GM23248 (cell line): ENCODE measurements around the gene CXADR. TPM values are rescaled to one million over a fixed set of nuclear protein-coding genes. Genes with fewer than 3 reads are reported as not detected.
A peak's percentile ranks its signal among the peaks of the same experiment; 100 is the strongest.

Experiments
- DNase-seq: peaks from one replicate; pipeline ENCODE4 v3.0.0-alpha.2; 2015
- H2AFZ ChIP-seq: fragments of 200-600 bp; sonication (generic); 2 replicates; pipeline ENCODE4 v1.6.1; 2016; ENCODE audit warnings: antibody characterized with exemption
- H3F3A ChIP-seq: fragments of 200-600 bp; sonication (generic); 2 replicates; pipeline ENCODE4 v1.6.1; 2016; ENCODE audit warnings: mild to moderate bottlenecking, antibody characterized with exemption, mixed run types; ENCODE audit not compliant: insufficient read depth
- H3K27ac ChIP-seq: fragments of 200-600 bp; sonication (generic); 2 replicates; pipeline ENCODE4 v1.5.1; 2016; ENCODE audit warnings: mild to moderate bottlenecking
- H3K27me3 ChIP-seq: fragments of 200-600 bp; sonication (generic); replicated peaks from 2 replicates; pipeline ENCODE4 v1.6.1; 2016; ENCODE audit warnings: mild to moderate bottlenecking; ENCODE audit not compliant: insufficient read depth
- H3K36me3 ChIP-seq: fragments of 200-600 bp; sonication (generic); 2 replicates; pipeline ENCODE4 v1.6.1; 2016; ENCODE audit warnings: low read depth, mild to moderate bottlenecking
- H3K4me1 ChIP-seq: fragments of 200-600 bp; sonication (generic); 2 replicates; pipeline ENCODE4 v1.6.1; 2016; ENCODE audit warnings: mild to moderate bottlenecking; ENCODE audit not compliant: insufficient read depth
- H3K4me2 ChIP-seq: fragments of 200-600 bp; sonication (generic); one replicate; pipeline ENCODE4 v1.6.1; 2016; ENCODE audit warnings: mild to moderate bottlenecking; ENCODE audit not compliant: unreplicated experiment
- H3K4me3 ChIP-seq: fragments of 200-600 bp; sonication (generic); 2 replicates; pipeline ENCODE4 v1.5.1; 2016; ENCODE audit warnings: mild to moderate bottlenecking
- H3K79me2 ChIP-seq: fragments of 200-600 bp; sonication (generic); 2 replicates; pipeline ENCODE4 v1.6.1; 2016; ENCODE audit warnings: mild to moderate bottlenecking; ENCODE audit not compliant: insufficient read depth
- H3K9ac ChIP-seq: fragments of 200-600 bp; sonication (generic); 2 replicates; pipeline ENCODE4 v1.6.1; 2016; ENCODE audit warnings: mild to moderate bottlenecking
- H3K9me2 ChIP-seq: fragments of 200-600 bp; sonication (generic); 2 replicates; pipeline ENCODE4 v1.6.1; 2016; ENCODE audit warnings: mixed run types, mild to moderate bottlenecking, moderate library complexity; ENCODE audit not compliant: insufficient read depth
- H3K9me3 ChIP-seq: fragments of 200-600 bp; sonication (generic); one replicate; pipeline ENCODE4 v1.6.1; 2017; ENCODE audit warnings: low read depth
- H4K20me1 ChIP-seq: fragments of 200-600 bp; sonication (generic); 2 replicates; pipeline ENCODE4 v1.6.0; 2016; ENCODE audit not compliant: insufficient read depth
- EZH2 ChIP-seq: fragments of 200-600 bp; sonication (generic); IDR thresholded peaks from 2 replicates; pipeline ENCODE4 v1.6.1; 2018; ENCODE audit warnings: antibody characterized with exemption, mild to moderate bottlenecking; ENCODE audit not compliant: insufficient read depth, poor library complexity, severe bottlenecking
- EZH2phosphoT487 ChIP-seq: fragments of 200-600 bp; sonication (generic); IDR thresholded peaks from 2 replicates; pipeline ENCODE4 v1.6.1; 2018; ENCODE audit warnings: antibody characterized with exemption, moderate library complexity, mild to moderate bottlenecking, low read depth; ENCODE audit not compliant: insufficient read depth
- WGBS, 2 experiments: methylation state at CpG; one replicate each; pipeline ENCODE4 v1.1.6; 2015 to 2017; ENCODE audit warnings: low lambda C conversion rate in 2 of 2, low coverage in 1 of 2; ENCODE audit errors: missing lambda C conversion rate in 2 of 2; 5-methylcytosine and 5-hydroxymethylcytosine counted together
- in situ Hi-C: fragments of 300-500 bp; cut with MboI; formaldehyde crosslinking; loops from 2 replicates; pipeline ENCODE4 v1.15.0; 2020
- polyA plus RNA-seq: library from polyadenylated mRNA; unstranded; fragments of >200 nt; fragmentation: Nextera tagmentation; extraction: Ambion mirVana; gene quantifications from 2 replicates; pipeline ENCODE4 v1.2.1, GENCODE V29; 2016
- total RNA-seq: library from RNA; depleted of rRNA; stranded (reverse); fragments of >200 nt; shearing (Covaris generic); gene quantifications from 2 replicates; pipeline ENCODE4 v1.2.3, GENCODE V29; 2014

Gene CXADR
- total and polyA plus RNA-seq, 2 experiments from 2014 or later = 0.23 TPM; not detected in 1

DNA sequence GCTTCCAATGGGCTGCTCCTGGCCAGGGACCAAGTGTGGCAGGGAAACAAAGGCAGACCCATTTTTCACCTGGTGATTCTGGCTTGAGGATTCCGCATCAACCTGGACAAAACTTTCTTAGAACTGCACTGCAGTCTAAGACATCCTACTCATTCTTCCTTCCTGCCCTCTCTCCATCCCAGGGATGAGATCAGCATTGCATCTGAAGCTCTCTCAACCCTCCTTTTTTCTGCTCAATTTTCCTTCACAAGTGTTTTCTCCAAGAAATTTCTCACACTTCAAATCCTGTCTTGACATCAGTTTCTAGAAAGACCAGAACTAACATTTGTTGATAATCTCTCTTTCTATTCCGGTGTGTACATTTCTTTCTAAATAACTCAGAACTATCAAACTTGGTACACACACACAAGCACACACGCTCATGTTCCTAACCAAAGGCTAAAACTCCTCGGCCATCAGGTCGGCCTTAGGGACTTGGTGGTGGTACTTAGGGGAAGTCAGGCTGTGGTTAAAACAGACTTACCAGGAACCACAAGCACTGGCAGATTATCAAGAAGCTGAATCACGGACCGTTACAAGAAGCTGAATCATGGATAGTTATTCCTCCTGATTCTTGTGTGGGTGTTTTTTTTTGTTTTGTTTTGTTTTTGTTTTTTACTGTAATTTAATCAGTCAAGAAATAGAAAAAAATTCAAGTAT is 21.0 kb upstream of the CXADR start:
- peak overlapping the region; percentile 44 for H3K27ac ChIP-seq
- H3K36me3 ChIP-seq = no peaks in the 10 kb centered on the region
- no peaks in the 10 kb centered on the region for H4K20me1 ChIP-seq
- no peaks in the 10 kb centered on the region; the same call in 1 of the 2 replicates for H3K27me3 ChIP-seq
- H3K9me2 ChIP-seq = no peaks in the 10 kb centered on the region
- 16 to 20% methylated on average over 7 of the region's 7 CpGs for WGBS, 2 experiments
- DNase-seq = peak; percentile 96
- peak overlapping the region; percentile 74 for H3K4me2 ChIP-seq
- no peaks in the 10 kb centered on the region for H3K9me3 ChIP-seq
- 0 out of 2 replicates have a peak overlapping the region, but pooled peaks have one; percentile 17 for H3K9ac ChIP-seq
- no peaks in the 10 kb centered on the region for H3K79me2 ChIP-seq
- peaks cover 23% of the 10 kb centered on the region for H3K4me1 ChIP-seq
- no peak overlapping the region for H2AFZ ChIP-seq
- in situ Hi-C loops = no loop called here
- TF ChIP-seq EZH2 (no peak), EZH2phosphoT487 (no peak)
- peak overlapping the region; percentile 42 for H3K4me3 ChIP-seq
- peaks cover 25% of the 10 kb centered on the region for H3F3A ChIP-seq

DNA sequence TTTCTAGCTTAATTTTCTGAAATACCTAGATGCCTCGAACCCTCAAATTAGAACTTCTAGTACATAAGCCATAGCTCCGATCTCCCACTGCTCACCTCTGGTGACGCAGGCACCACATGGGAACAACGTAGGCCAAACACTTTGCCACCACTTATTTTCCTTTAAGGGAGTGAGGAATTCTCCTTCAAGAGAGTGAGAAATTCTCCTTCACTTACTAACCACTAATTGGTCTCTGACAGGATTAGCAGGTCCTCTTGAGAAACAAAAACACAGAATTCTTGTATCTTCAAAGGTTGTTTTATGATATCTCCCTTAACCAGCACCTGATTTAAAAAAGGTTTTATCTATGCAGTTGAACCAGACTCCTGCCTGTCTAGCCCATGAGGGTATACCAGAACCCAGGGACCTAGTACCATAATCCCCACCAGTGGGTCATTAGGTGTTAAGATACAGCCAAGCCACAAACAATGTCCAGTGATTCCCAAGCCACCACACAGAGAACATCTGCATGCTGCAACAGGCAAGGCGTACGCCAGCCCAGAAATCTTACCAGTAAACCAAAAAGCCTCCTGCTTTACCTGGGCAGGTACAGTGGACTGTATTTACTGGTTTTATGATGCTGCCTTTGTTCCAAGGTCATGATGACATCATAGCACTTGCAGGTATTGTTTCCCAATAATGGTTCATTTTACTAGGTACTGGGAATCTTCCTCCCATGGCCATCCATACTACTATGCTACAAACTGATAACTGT is 20.3 kb upstream of the CXADR start:
- 44 to 51% methylated on average over 6 of the region's 6 CpGs for WGBS, 2 experiments
- peak overlapping the region; percentile 44 for H3K27ac ChIP-seq
- no peak overlapping the region for H2AFZ ChIP-seq
- TF ChIP-seq EZH2phosphoT487 (no peak), EZH2 (no peak)
- H3F3A ChIP-seq = peaks cover 25% of the 10 kb centered on the region
- no peaks in the 10 kb centered on the region for H3K36me3 ChIP-seq
- in situ Hi-C loops = no loop called here
- peak; percentile 58 for DNase-seq
- no peaks in the 10 kb centered on the region for H4K20me1 ChIP-seq
- no peaks in the 10 kb centered on the region for H3K79me2 ChIP-seq
- peak overlapping the region; percentile 42 for H3K4me3 ChIP-seq
- H3K4me1 ChIP-seq = peaks cover 23% of the 10 kb centered on the region
- H3K9me3 ChIP-seq = no peaks in the 10 kb centered on the region
- H3K9me2 ChIP-seq = no peaks in the 10 kb centered on the region
- no peaks in the 10 kb centered on the region; the same call in 1 of the 2 replicates for H3K27me3 ChIP-seq
- peak overlapping the region; percentile 74 for H3K4me2 ChIP-seq
- 0 out of 2 replicates have a peak overlapping the region, but pooled peaks have one; percentile 17 for H3K9ac ChIP-seq

DNA sequence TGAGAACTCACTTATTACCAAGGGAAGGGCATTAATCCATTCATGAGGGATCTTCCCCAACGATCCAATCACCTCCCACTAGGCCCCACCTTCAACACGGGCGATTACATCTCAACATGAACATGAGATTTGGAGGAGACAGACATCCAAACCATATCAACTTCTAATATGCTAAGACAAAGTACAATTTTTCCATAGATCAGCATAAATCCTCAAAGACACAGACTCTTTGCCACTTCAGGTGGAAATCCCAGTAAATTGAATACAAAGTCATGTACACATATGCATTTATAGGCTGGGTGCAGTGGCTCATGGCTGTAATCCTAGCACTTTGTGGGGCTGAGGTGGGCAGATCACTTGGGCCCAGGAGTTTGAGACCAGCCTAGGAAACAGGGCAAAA is 18.8 kb upstream of the CXADR start:
- in situ Hi-C loops = no loop called here
- H3K79me2 ChIP-seq = no peaks in the 10 kb centered on the region
- no peak overlapping the region for H3K27ac ChIP-seq
- peaks cover 25% of the 10 kb centered on the region for H3F3A ChIP-seq
- H3K4me2 ChIP-seq = no peak overlapping the region
- H3K27me3 ChIP-seq = no peaks in the 10 kb centered on the region
- no peak for TF ChIP-seq EZH2phosphoT487
- TF ChIP-seq EZH2 = no peak
- no peaks in the 10 kb centered on the region for H3K9me3 ChIP-seq
- no peak overlapping the region for H3K9ac ChIP-seq
- peaks cover 23% of the 10 kb centered on the region for H3K4me1 ChIP-seq
- H3K9me2 ChIP-seq = no peaks in the 10 kb centered on the region
- no peak for DNase-seq
- no peak overlapping the region for H3K4me3 ChIP-seq
- H2AFZ ChIP-seq = no peak overlapping the region
- H4K20me1 ChIP-seq = no peaks in the 10 kb centered on the region
- H3K36me3 ChIP-seq = no peaks in the 10 kb centered on the region
- 84% methylated on average over 3 of the region's 3 CpGs for WGBS, 2 experiments

DNA sequence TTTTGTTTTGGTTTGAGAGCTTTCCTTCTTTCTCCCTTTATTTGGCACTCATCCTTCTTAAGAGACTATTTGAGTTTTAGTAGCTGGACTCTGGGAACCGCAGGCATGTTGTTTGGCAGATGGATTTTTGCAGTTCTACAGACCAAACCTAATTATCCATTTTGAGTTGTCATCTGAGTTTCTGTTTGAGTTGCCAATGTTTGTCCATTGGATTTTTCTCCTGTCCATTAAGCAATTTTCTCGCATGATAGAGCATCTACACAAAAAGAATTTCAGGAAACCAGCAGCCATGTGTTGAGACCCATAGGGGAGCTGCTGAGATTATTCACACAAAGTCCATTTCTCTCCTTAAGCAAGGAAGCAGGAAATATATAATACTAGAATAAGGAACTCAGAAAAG is 17.2 kb upstream of the CXADR start:
- 93 to 100% methylated on average over 2 of the region's 2 CpGs for WGBS, 2 experiments
- Histone ChIP-seq H3K9me3 (no peaks in the 10 kb centered on the region), H2AFZ (no peak overlapping the region), H3K4me2 (no peak overlapping the region), H3F3A (peaks cover 19% of the 10 kb centered on the region), H3K36me3 (no peaks in the 10 kb centered on the region), H4K20me1 (no peaks in the 10 kb centered on the region), H3K27ac (no peak overlapping the region), H3K9me2 (no peaks in the 10 kb centered on the region), H3K9ac (no peak overlapping the region), H3K4me3 (no peak overlapping the region), H3K4me1 (peaks cover 19% of the 10 kb centered on the region), H3K79me2 (no peaks in the 10 kb centered on the region), H3K27me3 (no peaks in the 10 kb centered on the region; the same call in 1 of the 2 replicates)
- DNase-seq = no peak
- in situ Hi-C loops = no loop called here
- no peak for TF ChIP-seq EZH2phosphoT487
- no peak for TF ChIP-seq EZH2
